Tibial artery (tissue), 4 donors: Measurements from ENCODE around the gene CRYGB.

Source experiments
- DNase-seq, 2 donors: peaks; one replicate each; pipeline ENCODE4 v3.0.0-alpha.2; 2019
- H3K27ac ChIP-seq, 2 donors: fragments of 200-600 bp; sonication (generic) in 1 of 2; 1 replicate in 1 of 2; 2 replicates in 1 of 2; pipeline ENCODE4 v1.5.1; 2018 to 2019; ENCODE audit warnings: mild to moderate bottlenecking in 1 of 2
- H3K27me3 ChIP-seq, 2 donors: fragments of 200-600 bp; sonication (generic) in 1 of 2; one replicate each; pipeline versions ENCODE4 v1.5.1 to v1.6.0; 2016 to 2019
- H3K36me3 ChIP-seq, 3 donors: fragments of 200-600 bp; sonication (generic) in 2 of 3; one replicate each; pipeline ENCODE4 v1.5.1; 2016 to 2019; ENCODE audit warnings: mild to moderate bottlenecking in 2 of 3
- H3K4me1 ChIP-seq, 4 donors: fragments of 200-600 bp; sonication (generic) in 2 of 4; 1 replicate in 3 of 4; 2 replicates in 1 of 4; pipeline ENCODE4 v1.5.1; 2016 to 2019
- H3K4me3 ChIP-seq, 2 donors: fragments of 200-600 bp; sonication (generic) in 1 of 2; 1 replicate in 1 of 2; 2 replicates in 1 of 2; pipeline ENCODE4 v1.5.1; 2018 to 2019; ENCODE audit warnings: mild to moderate bottlenecking in 2 of 2
- H3K9me3 ChIP-seq, 3 donors: fragments of 200-600 bp; sonication (generic) in 1 of 3; one replicate each; pipeline ENCODE4 v1.5.1; 2016 to 2019
- intact Hi-C: fragments of 100-400 bp; cut with DNase I; formaldehyde crosslinking; loops from one replicate; pipeline ENCODE4 v1.15.0; 2023; ENCODE audit warnings: low total_unique reads
- TF ChIP-seq, protein P1 (sequence below), 2 experiments: fragments of 200-600 bp in 1 of 2; fragments of 450-650 bp in 1 of 2; IDR thresholded peaks; one replicate each; pipeline ENCODE4 v1.5.1; 2017 to 2019; ENCODE audit warnings: antibody characterized with exemption in 2 of 2, mild to moderate bottlenecking in 1 of 2, moderate library complexity in 1 of 2

CRYGB gene, protein sequence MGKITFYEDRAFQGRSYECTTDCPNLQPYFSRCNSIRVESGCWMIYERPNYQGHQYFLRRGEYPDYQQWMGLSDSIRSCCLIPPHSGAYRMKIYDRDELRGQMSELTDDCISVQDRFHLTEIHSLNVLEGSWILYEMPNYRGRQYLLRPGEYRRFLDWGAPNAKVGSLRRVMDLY

GRCh38 chr2:208146006-208146405, at the start of gene CRYGB:
TSS of gene CRYGB (minus strand) at chr2:208146158. CDS start at chr2:208146120, 38 bp downstream.
- H3K4me1 ChIP-seq, result no peaks in the 10 kb centered on the region
- intact Hi-C loops, result no loop called here
- TF ChIP-seq, protein P1, sequence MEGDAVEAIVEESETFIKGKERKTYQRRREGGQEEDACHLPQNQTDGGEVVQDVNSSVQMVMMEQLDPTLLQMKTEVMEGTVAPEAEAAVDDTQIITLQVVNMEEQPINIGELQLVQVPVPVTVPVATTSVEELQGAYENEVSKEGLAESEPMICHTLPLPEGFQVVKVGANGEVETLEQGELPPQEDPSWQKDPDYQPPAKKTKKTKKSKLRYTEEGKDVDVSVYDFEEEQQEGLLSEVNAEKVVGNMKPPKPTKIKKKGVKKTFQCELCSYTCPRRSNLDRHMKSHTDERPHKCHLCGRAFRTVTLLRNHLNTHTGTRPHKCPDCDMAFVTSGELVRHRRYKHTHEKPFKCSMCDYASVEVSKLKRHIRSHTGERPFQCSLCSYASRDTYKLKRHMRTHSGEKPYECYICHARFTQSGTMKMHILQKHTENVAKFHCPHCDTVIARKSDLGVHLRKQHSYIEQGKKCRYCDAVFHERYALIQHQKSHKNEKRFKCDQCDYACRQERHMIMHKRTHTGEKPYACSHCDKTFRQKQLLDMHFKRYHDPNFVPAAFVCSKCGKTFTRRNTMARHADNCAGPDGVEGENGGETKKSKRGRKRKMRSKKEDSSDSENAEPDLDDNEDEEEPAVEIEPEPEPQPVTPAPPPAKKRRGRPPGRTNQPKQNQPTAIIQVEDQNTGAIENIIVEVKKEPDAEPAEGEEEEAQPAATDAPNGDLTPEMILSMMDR (IDR thresholded peaks at IDR 0.05), result no peak
- no peaks in the 10 kb centered on the region for H3K9me3 ChIP-seq
- H3K27me3 ChIP-seq, result no peaks in the 10 kb centered on the region
- no peak within 1 kb of the TSS for H3K27ac ChIP-seq
- H3K36me3 ChIP-seq, result no peaks in the 10 kb centered on the region
- no peak within 1 kb of the TSS for H3K4me3 ChIP-seq
- no peak for DNase-seq

DNA sequence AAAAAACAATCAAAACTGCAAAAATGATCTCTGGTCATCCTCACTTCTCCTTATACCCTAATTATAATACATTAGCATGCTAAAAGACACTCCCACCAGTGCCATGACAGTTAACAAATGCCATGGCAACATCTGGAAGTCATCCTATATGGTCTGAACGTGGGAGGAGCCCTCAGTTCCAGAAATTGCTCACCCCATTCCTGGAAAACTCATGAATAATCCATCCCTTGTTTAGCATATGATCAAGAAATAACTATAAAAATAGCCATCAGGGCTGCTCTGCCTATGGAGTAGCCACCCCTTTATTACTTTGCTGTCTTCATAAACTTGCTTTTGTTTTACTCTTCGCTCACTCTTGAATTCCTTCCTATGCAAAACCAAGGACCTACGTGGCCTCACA, 49.6 kb upstream of the CRYGB start:
- Histone ChIP-seq H3K27me3 (peaks cover 0 to 2% of the 10 kb centered on the region in 2 donors), H3K4me3 (no peak overlapping the region), H3K27ac (no peak overlapping the region), H3K4me1 (no peaks in the 10 kb centered on the region), H3K9me3 (no peaks in the 10 kb centered on the region), H3K36me3 (no peaks in the 10 kb centered on the region)
- DNase-seq, result no peak
- TF ChIP-seq, protein P1 (IDR thresholded peaks at IDR 0.05), result no peak
- intact Hi-C loops, result no loop called here

- TF ChIP-seq, protein P1 (IDR thresholded peaks at IDR 0.05), result no peak
- H3K4me3 ChIP-seq, result no peak overlapping the region
- H3K4me1 ChIP-seq, result no peaks in the 10 kb centered on the region
- intact Hi-C loops, result no loop called here
- no peak for DNase-seq
- H3K9me3 ChIP-seq, result no peaks in the 10 kb centered on the region
- H3K27ac ChIP-seq, result no peak overlapping the region
- no peaks in the 10 kb centered on the region for H3K36me3 ChIP-seq
- peaks cover 0 to 3% of the 10 kb centered on the region in 2 donors for H3K27me3 ChIP-seq
Measured at GRCh38 chr2:208192611-208193236, 46.8 kb upstream of the CRYGB start.

GRCh38 chr2:208189810-208190503, 44.0 kb upstream of the CRYGB start, which contains the start of gene C2orf80:
TSS of gene C2orf80 (minus strand) at chr2:208190030. CDS start at chr2:208186986, 3,044 bp downstream.
- peaks cover 0 to 3% of the 10 kb centered on the region in 2 donors for H3K27me3 ChIP-seq
- H3K36me3 ChIP-seq, result no peaks in the 10 kb centered on the region
- TF ChIP-seq, protein P1 (IDR thresholded peaks at IDR 0.05), result no peak
- H3K4me1 ChIP-seq, result no peaks in the 10 kb centered on the region
- H3K27ac ChIP-seq, result no peak within 1 kb of the TSS
- no peak within 1 kb of the TSS for H3K4me3 ChIP-seq
- DNase-seq, result no peak
- H3K9me3 ChIP-seq, result no peaks in the 10 kb centered on the region
- intact Hi-C loops, result no loop called here

- DNase-seq, result no peak
- no peak overlapping the region for H3K27ac ChIP-seq
- H3K27me3 ChIP-seq, result peaks cover 0 to 3% of the 10 kb centered on the region in 2 donors
- no peaks in the 10 kb centered on the region for H3K36me3 ChIP-seq
- no peak overlapping the region for H3K4me3 ChIP-seq
- H3K9me3 ChIP-seq, result no peaks in the 10 kb centered on the region
- no peaks in the 10 kb centered on the region for H3K4me1 ChIP-seq
- intact Hi-C loops, result no loop called here
- TF ChIP-seq, protein P1 (IDR thresholded peaks at IDR 0.05), result no peak
Measured at GRCh38 chr2:208189069-208189809, 43.3 kb upstream of the CRYGB start.
